ENCODE measurements around the gene TMEM273. TPM values are rescaled to one million over a fixed set of nuclear protein-coding genes. Genes with fewer than 3 reads are reported as not detected.

Gene TMEM273
- total RNA-seq, 1 experiment from 2014 or later, result not detected

- ChIA-PET POLR2A (no interaction called here), RAD21 (ENCODE audit: low non-redundant PET in 1 of 2, low total read pairs in 2 of 2, uncharacterized antibody in 2 of 2, unreplicated experiment in 2 of 2) (no interaction called here), CTCF (no interaction called here)
- BruUV-seq (replicated peaks), result no TSS peak
- no peak for ATAC-seq
- H3K79me2 ChIP-seq (ENCODE audit: insufficient read depth, low read length), result no peaks in the 10 kb centered on the region
- H3K9ac ChIP-seq (ENCODE audit: low read length), result no peak overlapping the region
- no peaks in the 10 kb centered on the region for H3K9me2 ChIP-seq (ENCODE audit: insufficient read depth)
- no peak overlapping the region for H3K4me3 ChIP-seq (replicated peaks in 1 of 2; ENCODE audit: low read depth in 1 of 2, low read length in 2 of 2)
- H3K4me2 ChIP-seq (ENCODE audit: low read length), result no peak overlapping the region
- DNase-seq (ENCODE audit: low read depth, low spot score), result no peak
- no peaks in the 10 kb centered on the region for H3K36me3 ChIP-seq (ENCODE audit: control insufficient read depth in 1 of 2, insufficient read depth in 2 of 2, low read length in 2 of 2)
- H3K9me3 ChIP-seq (ENCODE audit: control insufficient read depth in 1 of 2, insufficient read depth in 1 of 2, low read depth in 1 of 2, low read length in 2 of 2), result no peaks in the 10 kb centered on the region
- intact Hi-C loops (cut with micrococcal nuclease), result no loop called here
- no peaks in the 10 kb centered on the region for H3K27me3 ChIP-seq (ENCODE audit: insufficient read depth, low read length)
- TF ChIP-seq YY1 (IDR thresholded peaks at IDR 0.05; ENCODE audit: extremely low read depth, insufficient replicate concordance, low read depth, low read length), result no peak
- TF ChIP-seq ZFX (IDR thresholded peaks at IDR 0.05), result no peak
- no peak for TF ChIP-seq TCF7L2 (IDR thresholded peaks at IDR 0.05; ENCODE audit: borderline replicate concordance, extremely low read depth, insufficient read depth, insufficient read length)
- TF ChIP-seq CBX3 (IDR thresholded peaks at IDR 0.05; ENCODE audit: low read depth), result no peak
- TF ChIP-seq RAD21 (IDR thresholded peaks at IDR 0.05; ENCODE audit: low read depth), result no peak
- no peak for TF ChIP-seq EGR1 (IDR thresholded peaks at IDR 0.05; ENCODE audit: low read depth)
- TF ChIP-seq POLR2AphosphoS5 (IDR thresholded peaks at IDR 0.05; ENCODE audit: low read depth, low read length), result no peak
- TF ChIP-seq SRF (IDR thresholded peaks at IDR 0.05; ENCODE audit: low read depth), result no peak
- no peak for TF ChIP-seq FOSL1 (IDR thresholded peaks at IDR 0.05; ENCODE audit: low read depth)
- no peak for TF ChIP-seq CEBPB (IDR thresholded peaks at IDR 0.05; ENCODE audit: low read depth)
- no peak for TF ChIP-seq SIN3A (IDR thresholded peaks at IDR 0.05; ENCODE audit: low read depth)
- no peak for TF ChIP-seq EZH2phosphoT487 (IDR thresholded peaks at IDR 0.05; ENCODE audit: borderline replicate concordance)
- TF ChIP-seq, protein P1, sequence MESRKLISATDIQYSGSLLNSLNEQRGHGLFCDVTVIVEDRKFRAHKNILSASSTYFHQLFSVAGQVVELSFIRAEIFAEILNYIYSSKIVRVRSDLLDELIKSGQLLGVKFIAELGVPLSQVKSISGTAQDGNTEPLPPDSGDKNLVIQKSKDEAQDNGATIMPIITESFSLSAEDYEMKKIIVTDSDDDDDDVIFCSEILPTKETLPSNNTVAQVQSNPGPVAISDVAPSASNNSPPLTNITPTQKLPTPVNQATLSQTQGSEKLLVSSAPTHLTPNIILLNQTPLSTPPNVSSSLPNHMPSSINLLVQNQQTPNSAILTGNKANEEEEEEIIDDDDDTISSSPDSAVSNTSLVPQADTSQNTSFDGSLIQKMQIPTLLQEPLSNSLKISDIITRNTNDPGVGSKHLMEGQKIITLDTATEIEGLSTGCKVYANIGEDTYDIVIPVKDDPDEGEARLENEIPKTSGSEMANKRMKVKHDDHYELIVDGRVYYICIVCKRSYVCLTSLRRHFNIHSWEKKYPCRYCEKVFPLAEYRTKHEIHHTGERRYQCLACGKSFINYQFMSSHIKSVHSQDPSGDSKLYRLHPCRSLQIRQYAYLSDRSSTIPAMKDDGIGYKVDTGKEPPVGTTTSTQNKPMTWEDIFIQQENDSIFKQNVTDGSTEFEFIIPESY (IDR thresholded peaks at IDR 0.05; ENCODE audit: extremely low read depth, insufficient replicate concordance, low read length), result no peak
- no peak for TF ChIP-seq REST (IDR thresholded peaks at IDR 0.05; ENCODE audit: low read depth)
- no peak for TF ChIP-seq POLR2A (IDR thresholded peaks at IDR 0.05; ENCODE audit: borderline replicate concordance, extremely low read depth, insufficient read depth, insufficient read length)
- no peak for TF ChIP-seq ZNF274 (IDR thresholded peaks at IDR 0.05; ENCODE audit: low read depth, low read length)
- no peak for TF ChIP-seq ELF1 (IDR thresholded peaks at IDR 0.05; ENCODE audit: borderline replicate concordance, low read depth)
- H4K20me1 ChIP-seq (ENCODE audit: insufficient read depth), result no peaks in the 10 kb centered on the region
- no peaks in the 10 kb centered on the region for H3K4me1 ChIP-seq (ENCODE audit: control insufficient read depth in 1 of 2, insufficient read depth in 2 of 2, low read length in 2 of 2)
- no peak overlapping the region for H2AFZ ChIP-seq (ENCODE audit: low read depth, low read length, poor library complexity, severe bottlenecking)
- no peak overlapping the region for H3K27ac ChIP-seq (ENCODE audit: low read depth, low read length)
Observed at GRCh38 chr10:49169776-49170175, 18.4 kb downstream of the TMEM273 start.
